ENCODE data around the gene FOXJ2.
"Not testable (repeated sequence)": the region's sequence is repeated elsewhere in the genome, so short reads cannot be mapped to it uniquely, and the experiment has no call there.

DNA sequence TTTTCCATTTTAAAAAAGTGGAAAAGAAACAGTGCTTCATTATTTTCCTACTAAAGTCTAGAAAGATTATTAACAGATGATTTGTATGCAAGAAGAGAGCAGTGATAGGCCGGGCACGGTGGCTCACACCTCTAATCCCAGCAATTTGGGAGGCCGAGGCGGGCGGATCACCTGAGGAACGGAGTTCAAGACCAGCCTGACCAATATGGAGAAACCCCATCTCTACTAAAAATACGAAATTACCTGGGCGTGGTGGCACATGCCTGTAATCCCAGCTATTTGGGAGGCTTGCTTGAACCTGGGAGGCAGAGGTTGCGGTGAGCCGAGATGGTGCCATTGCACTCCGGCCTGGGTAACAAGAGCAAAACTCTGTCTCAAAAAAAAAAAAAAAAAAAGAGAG is 49.5 kb upstream of the FOXJ2 start:
- TF ChIP-seq, protein P1, sequence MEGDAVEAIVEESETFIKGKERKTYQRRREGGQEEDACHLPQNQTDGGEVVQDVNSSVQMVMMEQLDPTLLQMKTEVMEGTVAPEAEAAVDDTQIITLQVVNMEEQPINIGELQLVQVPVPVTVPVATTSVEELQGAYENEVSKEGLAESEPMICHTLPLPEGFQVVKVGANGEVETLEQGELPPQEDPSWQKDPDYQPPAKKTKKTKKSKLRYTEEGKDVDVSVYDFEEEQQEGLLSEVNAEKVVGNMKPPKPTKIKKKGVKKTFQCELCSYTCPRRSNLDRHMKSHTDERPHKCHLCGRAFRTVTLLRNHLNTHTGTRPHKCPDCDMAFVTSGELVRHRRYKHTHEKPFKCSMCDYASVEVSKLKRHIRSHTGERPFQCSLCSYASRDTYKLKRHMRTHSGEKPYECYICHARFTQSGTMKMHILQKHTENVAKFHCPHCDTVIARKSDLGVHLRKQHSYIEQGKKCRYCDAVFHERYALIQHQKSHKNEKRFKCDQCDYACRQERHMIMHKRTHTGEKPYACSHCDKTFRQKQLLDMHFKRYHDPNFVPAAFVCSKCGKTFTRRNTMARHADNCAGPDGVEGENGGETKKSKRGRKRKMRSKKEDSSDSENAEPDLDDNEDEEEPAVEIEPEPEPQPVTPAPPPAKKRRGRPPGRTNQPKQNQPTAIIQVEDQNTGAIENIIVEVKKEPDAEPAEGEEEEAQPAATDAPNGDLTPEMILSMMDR (IDR thresholded peaks at IDR 0.05) = not testable (repeated sequence)
- not testable (repeated sequence) for TF ChIP-seq POLR2A (IDR thresholded peaks at IDR 0.05)

Data from right lobe of liver (tissue), 4 donors.